Uterus (tissue), 2 donors: ENCODE data around the gene CLCF1.

ENCODE experiments used
- CTCF ChIP-seq, 4 experiments: fragments of 200-600 bp in 2 of 4; fragments of 450-650 bp in 2 of 4; sonication (generic) in 2 of 4; IDR thresholded peaks; one replicate each; pipeline ENCODE4 v1.5.1; 2016 to 2019; ENCODE audit warnings: antibody characterized with exemption in 4 of 4, mild to moderate bottlenecking in 2 of 4, moderate library complexity in 1 of 4
- POLR2A ChIP-seq, 2 donors: fragments of 450-650 bp; IDR thresholded peaks; one replicate each; pipeline ENCODE4 v1.6.1; 2016; ENCODE audit warnings: antibody characterized with exemption in 2 of 2, mild to moderate bottlenecking in 1 of 2, moderate library complexity in 1 of 2

DNA sequence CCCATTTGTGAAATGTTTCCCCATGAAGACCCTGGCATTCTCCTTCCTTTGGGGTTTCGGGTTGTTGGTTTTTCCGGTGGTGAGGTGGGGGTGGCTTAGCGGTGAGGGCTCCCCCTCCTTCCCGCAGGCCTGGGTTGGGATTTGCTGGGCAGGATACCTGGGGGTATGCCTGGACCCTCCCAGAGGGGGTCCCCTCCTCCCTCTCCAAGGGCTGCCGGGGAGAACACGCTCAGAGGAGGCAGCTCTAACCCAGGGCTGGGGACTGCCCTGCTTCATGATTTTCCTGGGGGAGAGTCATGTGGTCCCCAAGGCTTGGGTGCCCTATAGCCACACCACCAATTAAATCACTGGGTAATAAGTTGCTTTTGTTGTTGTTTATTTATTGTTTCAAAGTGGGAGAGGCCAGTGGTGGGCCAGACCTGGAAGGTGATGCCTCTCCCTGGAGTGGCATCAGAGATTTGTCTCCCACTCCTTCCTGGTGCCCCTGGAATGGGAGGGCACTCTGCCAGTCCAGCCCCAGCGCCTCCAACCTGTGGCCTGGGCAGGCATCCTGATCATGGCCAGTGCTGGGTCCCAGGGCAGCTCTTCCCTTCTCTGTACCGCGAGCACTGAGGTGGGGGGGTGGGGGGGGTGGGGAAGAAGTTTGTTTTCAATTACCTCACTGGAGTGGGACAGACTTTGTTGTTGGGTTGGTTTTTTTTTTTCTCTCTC, 1.3 kb upstream of the CLCF1 start:
- TF ChIP-seq CTCF (IDR thresholded peaks at IDR 0.05) (no peak), POLR2A (IDR thresholded peaks at IDR 0.05) (no peak)
